ENCODE measurements around the gene HS3ST4. TPM values are rescaled to one million over a fixed set of nuclear protein-coding genes. Genes with fewer than 3 reads are reported as not detected.

HS3ST4 gene
- total RNA-seq, 1 donor from 2014 or later: 1.2 TPM

DNA sequence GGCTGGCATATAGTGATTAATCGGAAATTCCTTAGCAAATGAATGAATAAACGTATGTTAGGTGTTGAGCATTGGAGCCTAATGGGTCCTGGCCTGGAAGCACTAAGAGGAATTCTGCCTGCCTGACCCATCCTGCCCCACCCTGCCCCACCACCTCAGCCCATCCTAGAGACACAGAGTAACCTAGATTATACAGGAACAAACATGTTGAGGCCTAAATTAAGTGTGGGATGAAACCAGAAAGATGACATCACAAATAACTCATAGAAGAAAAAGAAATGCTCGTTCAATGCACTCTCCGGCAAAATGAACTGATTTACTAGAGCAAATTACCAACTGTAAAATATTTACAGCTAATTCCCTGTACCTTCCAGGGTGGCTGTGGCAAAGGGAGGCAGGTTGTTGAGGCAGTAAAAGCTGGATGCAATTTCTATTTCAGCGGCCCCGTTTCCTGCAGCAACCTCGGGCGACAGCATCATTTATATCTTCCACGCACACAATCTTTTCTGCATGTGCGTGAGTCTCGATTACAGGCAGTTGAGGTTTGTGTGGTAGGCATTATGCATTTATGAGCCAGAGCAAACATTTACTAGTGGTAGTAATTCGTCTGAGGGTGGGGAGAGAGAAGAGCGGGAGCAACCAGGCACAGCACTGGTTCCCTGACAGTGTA lies 417.2 kb downstream of the HS3ST4 start:
- no peak overlapping the region for H3K4me3 ChIP-seq (ENCODE audit: insufficient read depth, low read depth, low read length)
- Mint-ChIP-seq H3K36me3 (ENCODE audit: low read depth, unreplicated experiment) (no peaks in the 10 kb centered on the region), H3K9me3 (ENCODE audit: unreplicated experiment) (peaks cover 5% of the 10 kb centered on the region), H3K27ac (ENCODE audit: unreplicated experiment) (no peak overlapping the region), H3K4me3 (ENCODE audit: unreplicated experiment) (no peak overlapping the region), H3K4me1 (ENCODE audit: low read depth, unreplicated experiment) (no peaks in the 10 kb centered on the region), H3K27me3 (ENCODE audit: low read depth, unreplicated experiment) (no peaks in the 10 kb centered on the region)
- H3K79me2 ChIP-seq (ENCODE audit: insufficient read depth, low read length): no peaks in the 10 kb centered on the region
- H2AFZ ChIP-seq (ENCODE audit: low read depth, low read length): no peak overlapping the region
- H3K27ac ChIP-seq (ENCODE audit: low read depth, low read length): no peak overlapping the region
- DNase-seq (ENCODE audit: low read depth): no peak
- H3K9ac ChIP-seq (ENCODE audit: low read length): no peak overlapping the region
- no peaks in the 10 kb centered on the region for H3K4me1 ChIP-seq (ENCODE audit: insufficient read depth, low read length)
- no peaks in the 10 kb centered on the region for H3K36me3 ChIP-seq (ENCODE audit: insufficient read depth, low read length)
- H3K9me3 ChIP-seq (ENCODE audit: insufficient read depth, low read depth, low read length): peaks cover 1% of the 10 kb centered on the region
- no peaks in the 10 kb centered on the region for H4K20me1 ChIP-seq (ENCODE audit: insufficient read depth, low read length)
- no peak overlapping the region for H3K4me2 ChIP-seq (ENCODE audit: low read length)
- no peaks in the 10 kb centered on the region for H3K27me3 ChIP-seq (ENCODE audit: insufficient read depth, low read length)
- TF ChIP-seq EZH2 (IDR thresholded peaks at IDR 0.05; ENCODE audit: insufficient read depth, low read length) (no peak), CTCF (IDR thresholded peaks at IDR 0.05; ENCODE audit: insufficient read depth, low read depth, low read length) (no peak)
- FAIRE-seq: no peak

GRCh38 chr16:26111900-26112299 lies 420.1 kb downstream of the HS3ST4 start:
- FAIRE-seq (no peak), DNase-seq (ENCODE audit: low read depth) (no peak)
- no peaks in the 10 kb centered on the region for H3K4me1 ChIP-seq (ENCODE audit: insufficient read depth, low read length)
- no peaks in the 10 kb centered on the region for H3K27me3 ChIP-seq (ENCODE audit: insufficient read depth, low read length)
- H3K27ac ChIP-seq (ENCODE audit: low read depth, low read length): no peak overlapping the region
- peaks cover 3% of the 10 kb centered on the region for H3K9me3 ChIP-seq (ENCODE audit: insufficient read depth, low read depth, low read length)
- H3K4me2 ChIP-seq (ENCODE audit: low read length): no peak overlapping the region
- no peak overlapping the region for H3K4me3 Mint-ChIP-seq (ENCODE audit: unreplicated experiment)
- no peak overlapping the region for H3K4me3 ChIP-seq (ENCODE audit: insufficient read depth, low read depth, low read length)
- no peak overlapping the region for H3K27ac Mint-ChIP-seq (ENCODE audit: unreplicated experiment)
- no peak for TF ChIP-seq EZH2 (IDR thresholded peaks at IDR 0.05; ENCODE audit: insufficient read depth, low read length)
- no peak for TF ChIP-seq CTCF (IDR thresholded peaks at IDR 0.05; ENCODE audit: insufficient read depth, low read depth, low read length)
- H3K4me1 Mint-ChIP-seq (ENCODE audit: low read depth, unreplicated experiment): no peaks in the 10 kb centered on the region
- H3K79me2 ChIP-seq (ENCODE audit: insufficient read depth, low read length): no peaks in the 10 kb centered on the region
- H3K27me3 Mint-ChIP-seq (ENCODE audit: low read depth, unreplicated experiment): no peaks in the 10 kb centered on the region
- H4K20me1 ChIP-seq (ENCODE audit: insufficient read depth, low read length): no peaks in the 10 kb centered on the region
- H3K9me3 Mint-ChIP-seq (ENCODE audit: unreplicated experiment): peaks cover 3% of the 10 kb centered on the region
- H3K36me3 ChIP-seq (ENCODE audit: insufficient read depth, low read length): no peaks in the 10 kb centered on the region
- no peaks in the 10 kb centered on the region for H3K36me3 Mint-ChIP-seq (ENCODE audit: low read depth, unreplicated experiment)
- no peak overlapping the region for H2AFZ ChIP-seq (ENCODE audit: low read depth, low read length)
- H3K9ac ChIP-seq (ENCODE audit: low read length): no peak overlapping the region

DNA sequence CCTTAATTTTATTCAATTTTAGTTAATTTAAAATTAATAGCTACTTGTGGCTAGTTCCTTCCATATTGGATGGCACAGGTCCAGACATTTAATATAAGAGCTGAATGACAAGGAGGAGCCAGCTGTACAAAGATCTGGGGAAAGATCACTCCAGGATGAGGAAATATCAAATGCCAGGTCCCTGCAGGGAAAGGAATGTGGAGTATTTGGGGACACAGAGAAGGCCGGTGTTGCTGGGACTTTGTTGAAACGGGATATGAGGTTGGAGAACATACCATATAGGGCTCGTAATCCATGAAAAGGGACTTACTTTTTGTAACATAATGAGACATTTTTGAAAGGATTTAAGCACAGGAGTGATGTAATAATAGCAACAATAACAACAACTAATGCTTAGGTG lies 426.8 kb downstream of the HS3ST4 start:
- no peak overlapping the region for H3K9ac ChIP-seq (ENCODE audit: low read length)
- TF ChIP-seq EZH2 (IDR thresholded peaks at IDR 0.05; ENCODE audit: insufficient read depth, low read length) (no peak), CTCF (IDR thresholded peaks at IDR 0.05; ENCODE audit: insufficient read depth, low read depth, low read length) (no peak)
- DNase-seq (ENCODE audit: low read depth) (no peak), FAIRE-seq (no peak)
- no peak overlapping the region for H3K27ac Mint-ChIP-seq (ENCODE audit: unreplicated experiment)
- no peak overlapping the region for H2AFZ ChIP-seq (ENCODE audit: low read depth, low read length)
- H3K4me3 ChIP-seq (ENCODE audit: insufficient read depth, low read depth, low read length): no peak overlapping the region
- no peak overlapping the region for H3K27ac ChIP-seq (ENCODE audit: low read depth, low read length)
- no peak overlapping the region for H3K4me2 ChIP-seq (ENCODE audit: low read length)
- no peaks in the 10 kb centered on the region for H3K27me3 ChIP-seq (ENCODE audit: insufficient read depth, low read length)
- no peaks in the 10 kb centered on the region for H3K36me3 Mint-ChIP-seq (ENCODE audit: low read depth, unreplicated experiment)
- H3K36me3 ChIP-seq (ENCODE audit: insufficient read depth, low read length): no peaks in the 10 kb centered on the region
- H3K4me1 ChIP-seq (ENCODE audit: insufficient read depth, low read length): no peaks in the 10 kb centered on the region
- no peaks in the 10 kb centered on the region for H4K20me1 ChIP-seq (ENCODE audit: insufficient read depth, low read length)
- no peaks in the 10 kb centered on the region for H3K27me3 Mint-ChIP-seq (ENCODE audit: low read depth, unreplicated experiment)
- H3K79me2 ChIP-seq (ENCODE audit: insufficient read depth, low read length): no peaks in the 10 kb centered on the region
- H3K9me3 ChIP-seq (ENCODE audit: insufficient read depth, low read depth, low read length): peaks cover 11% of the 10 kb centered on the region
- H3K9me3 Mint-ChIP-seq (ENCODE audit: unreplicated experiment): peaks cover 3% of the 10 kb centered on the region
- no peaks in the 10 kb centered on the region for H3K4me1 Mint-ChIP-seq (ENCODE audit: low read depth, unreplicated experiment)
- H3K4me3 Mint-ChIP-seq (ENCODE audit: unreplicated experiment): no peak overlapping the region

Measured in astrocyte (in vitro differentiated cells and primary cell).